GM12878 (cell line): Measurements from ENCODE around the gene LYRM2.

ENCODE experiments used
- CBX3 ChIP-seq: fragments of 200-600 bp; sonication (generic); IDR thresholded peaks from 2 replicates; pipeline ENCODE4 v1.6.1; 2016; ENCODE audit warnings: low read depth, borderline replicate concordance
- MEF2B ChIP-seq: fragments of 450-650 bp; IDR thresholded peaks from 2 replicates; pipeline ENCODE4 v1.6.1; 2018; ENCODE audit warnings: mild to moderate bottlenecking, moderate library complexity; ENCODE audit not compliant: partially characterized antibody, poor library complexity, severe bottlenecking
- PML ChIP-seq: IDR thresholded peaks from 2 replicates; pipeline ENCODE4 v1.6.1; 2012; ENCODE audit warnings: low read length, inconsistent platforms
- RAD21 ChIP-seq: IDR thresholded peaks from 2 replicates; pipeline ENCODE4 v1.6.1; 2011; ENCODE audit warnings: mild to moderate bottlenecking, low read depth, low read length, moderate library complexity; ENCODE audit not compliant: insufficient read depth
- SRF ChIP-seq, 2 experiments: IDR thresholded peaks; 2 replicates each; pipeline ENCODE4 v1.6.1; 2011; ENCODE audit warnings: low read depth in 2 of 2, low read length in 2 of 2, mild to moderate bottlenecking in 1 of 2, moderate library complexity in 1 of 2
- TBL1XR1 ChIP-seq: IDR thresholded peaks from 2 replicates; pipeline ENCODE4 v1.6.1; 2012; ENCODE audit warnings: low read depth, low read length, improper control_type of control experiment
- TF ChIP-seq, protein P1 (sequence below), 3 experiments: IDR thresholded peaks in 2 of 3; conservative IDR thresholded peaks in 1 of 3; 2 replicates each; pipeline ENCODE4 v1.5.1; 2011; ENCODE audit warnings: low read depth in 3 of 3, low read length in 3 of 3, mild to moderate bottlenecking in 3 of 3, control low read depth in 2 of 3, moderate library complexity in 2 of 3, inconsistent platforms in 1 of 3, mixed read lengths in 1 of 3; ENCODE audit not compliant: control insufficient read depth in 2 of 3, insufficient read depth in 1 of 3; ENCODE audit errors: extremely low read depth in 1 of 3

DNA sequence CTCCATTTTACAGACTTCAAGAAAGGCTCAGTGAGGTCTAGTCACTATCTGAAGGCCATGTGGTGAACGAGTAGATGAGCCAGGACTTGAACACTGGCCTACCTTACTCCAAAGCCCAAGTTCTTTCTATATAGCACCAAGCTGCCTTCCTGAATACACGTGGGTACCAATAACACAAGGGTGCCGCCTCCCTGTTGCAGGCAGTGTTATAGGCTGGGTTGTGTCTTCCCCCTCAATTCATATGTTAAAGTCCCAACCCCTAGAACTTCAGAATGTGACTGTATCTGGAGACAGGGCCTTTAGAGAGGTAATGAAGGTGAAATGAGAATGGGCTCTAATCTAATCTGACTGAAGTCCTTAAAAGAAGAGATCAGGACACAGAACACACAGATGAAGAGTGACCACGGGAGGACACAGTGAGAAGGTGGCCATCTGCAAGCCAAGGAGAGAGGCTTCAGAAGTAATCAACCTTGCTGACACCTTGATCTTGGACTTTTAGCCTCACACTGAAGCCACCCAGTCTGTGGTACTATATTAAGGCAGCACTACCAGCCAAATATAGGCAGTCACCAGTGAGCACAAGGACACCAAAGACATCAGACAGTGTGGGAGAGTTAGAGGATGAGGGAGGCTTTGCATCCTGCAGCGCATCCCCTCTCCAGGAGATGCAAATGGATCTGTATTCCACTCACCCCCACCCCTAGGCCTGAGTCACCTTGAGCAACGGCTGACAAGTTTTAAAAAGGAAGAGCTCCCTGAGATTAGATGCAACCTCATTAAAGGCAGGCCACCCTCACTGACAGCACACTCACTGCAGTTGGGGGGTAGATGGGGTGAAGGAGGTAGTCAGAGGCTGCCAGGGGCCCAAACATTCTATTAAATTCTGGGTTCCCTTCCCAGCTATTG lies 40.9 kb upstream of the LYRM2 start:
- TF ChIP-seq CBX3 (no peak), TBL1XR1 (no peak), MEF2B (no peak), PML (no peak), SRF (IDR thresholded peaks at IDR 0.05; ENCODE audit: low read depth in 2 of 2, low read length in 2 of 2) (no peak), RAD21 (no peak)
- TF ChIP-seq, protein P1, sequence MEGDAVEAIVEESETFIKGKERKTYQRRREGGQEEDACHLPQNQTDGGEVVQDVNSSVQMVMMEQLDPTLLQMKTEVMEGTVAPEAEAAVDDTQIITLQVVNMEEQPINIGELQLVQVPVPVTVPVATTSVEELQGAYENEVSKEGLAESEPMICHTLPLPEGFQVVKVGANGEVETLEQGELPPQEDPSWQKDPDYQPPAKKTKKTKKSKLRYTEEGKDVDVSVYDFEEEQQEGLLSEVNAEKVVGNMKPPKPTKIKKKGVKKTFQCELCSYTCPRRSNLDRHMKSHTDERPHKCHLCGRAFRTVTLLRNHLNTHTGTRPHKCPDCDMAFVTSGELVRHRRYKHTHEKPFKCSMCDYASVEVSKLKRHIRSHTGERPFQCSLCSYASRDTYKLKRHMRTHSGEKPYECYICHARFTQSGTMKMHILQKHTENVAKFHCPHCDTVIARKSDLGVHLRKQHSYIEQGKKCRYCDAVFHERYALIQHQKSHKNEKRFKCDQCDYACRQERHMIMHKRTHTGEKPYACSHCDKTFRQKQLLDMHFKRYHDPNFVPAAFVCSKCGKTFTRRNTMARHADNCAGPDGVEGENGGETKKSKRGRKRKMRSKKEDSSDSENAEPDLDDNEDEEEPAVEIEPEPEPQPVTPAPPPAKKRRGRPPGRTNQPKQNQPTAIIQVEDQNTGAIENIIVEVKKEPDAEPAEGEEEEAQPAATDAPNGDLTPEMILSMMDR (IDR thresholded peaks at IDR 0.05 in 2 of 3, conservative IDR thresholded peaks at IDR 0.05 in 1 of 3; ENCODE audit: control insufficient read depth in 2 of 3, extremely low read depth in 1 of 3, insufficient read depth in 1 of 3, low read depth in 3 of 3, low read length in 3 of 3): no peak
